Activated T-cell treated with anti-CD3 and anti-CD28 coated beads for 24 hours (primary cell): ENCODE results near the gene OR6Q1.

Source experiments
- DNase-seq: peaks from one replicate; pipeline ENCODE4 v3.0.0-alpha.2; 2020; ENCODE audit warnings: low read depth

OR6Q1 gene

GRCh38 chr11:58058276-58059006 lies 27.7 kb downstream of the OR6Q1 start:
- DNase-seq = no peak

- no peak for DNase-seq
Measured at GRCh38 chr11:58059007-58059350, 28.2 kb downstream of the OR6Q1 start.

- no peak for DNase-seq
Measured at GRCh38 chr11:58060535-58060934, 29.8 kb downstream of the OR6Q1 start.

- DNase-seq = no peak
Measured at GRCh38 chr11:58060939-58061672, 30.4 kb downstream of the OR6Q1 start.

- no peak for DNase-seq
Measured at GRCh38 chr11:58061813-58062212, 31.1 kb downstream of the OR6Q1 start.

GRCh38 chr11:58067685-58068084 lies 36.9 kb downstream of the OR6Q1 start:
- no peak for DNase-seq

GRCh38 chr11:58068655-58069054 lies 37.9 kb downstream of the OR6Q1 start:
- DNase-seq = no peak

GRCh38 chr11:58070585-58070984 lies 39.8 kb downstream of the OR6Q1 start:
- no peak for DNase-seq

GRCh38 chr11:58075781-58076180 lies 45.0 kb downstream of the OR6Q1 start:
- DNase-seq = no peak
